HG03025 (cell line): ENCODE measurements around the gene WDR86.

Experiments
- ATAC-seq: cut with Tn5 transposase; IDR thresholded peaks from one replicate; pipeline ENCODE4 v1.9.1; 2021; ENCODE audit warnings: mild to moderate bottlenecking, moderate library complexity; ENCODE audit not compliant: unreplicated experiment, low FRiP score

Gene WDR86

DNA sequence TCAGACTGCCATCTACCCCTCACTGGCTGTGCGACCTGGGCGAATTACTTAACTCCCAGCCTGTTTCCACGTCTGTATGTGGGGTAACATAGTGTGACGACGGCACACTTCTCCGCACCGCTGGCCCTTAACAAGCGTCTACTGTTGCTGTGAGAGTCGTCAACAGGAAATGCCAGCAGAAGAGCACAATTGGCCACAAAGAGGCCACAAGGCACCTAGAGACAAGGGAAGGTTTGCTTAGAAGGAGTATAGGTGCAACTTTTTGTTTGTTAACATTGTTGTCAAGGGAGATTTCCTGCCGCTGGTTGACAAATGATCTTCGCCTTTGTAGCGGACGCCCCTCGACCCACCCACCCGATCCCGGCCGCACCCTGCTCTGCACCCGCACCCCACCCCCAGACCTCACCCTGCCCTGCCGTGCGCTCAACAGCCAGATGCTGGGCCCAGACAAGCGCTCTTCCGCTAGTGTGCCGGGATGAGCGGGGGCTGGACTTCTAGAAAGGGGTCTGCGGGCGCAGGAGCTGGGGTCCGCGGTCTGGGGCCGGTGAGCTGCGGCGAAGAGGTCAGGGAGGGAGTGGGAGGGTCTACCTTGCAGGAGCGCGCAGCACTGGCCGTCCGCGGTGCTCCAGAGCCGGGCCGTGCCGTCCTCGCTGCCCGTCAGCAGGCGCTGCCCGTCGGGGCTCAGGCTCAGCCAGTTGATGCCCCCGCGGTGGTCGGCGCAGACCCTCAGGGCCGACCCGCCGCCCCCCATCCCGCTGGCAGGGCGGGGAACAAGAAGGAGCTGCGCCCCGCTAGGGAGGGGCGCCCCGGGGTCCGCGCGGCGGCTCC lies 785 bp downstream of the WDR86 start:
- no peak for ATAC-seq

DNA sequence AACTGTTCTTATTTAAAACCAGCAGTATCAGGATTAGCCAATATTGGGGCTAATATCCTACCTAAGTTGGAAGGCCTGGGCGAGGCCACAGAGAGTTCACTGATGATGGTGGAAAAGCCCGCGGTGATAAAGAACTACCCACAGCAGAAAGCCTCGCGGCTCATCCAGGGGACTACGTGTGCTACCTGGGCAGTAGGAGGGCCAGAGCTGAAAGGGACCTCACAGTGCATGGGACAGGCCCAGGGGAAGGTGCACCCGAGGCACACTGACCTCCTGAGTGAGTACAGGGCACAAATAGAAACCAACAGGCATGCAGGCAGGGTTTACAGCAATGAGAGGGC lies 1.4 kb downstream of the WDR86 start:
- ATAC-seq, result no peak

DNA sequence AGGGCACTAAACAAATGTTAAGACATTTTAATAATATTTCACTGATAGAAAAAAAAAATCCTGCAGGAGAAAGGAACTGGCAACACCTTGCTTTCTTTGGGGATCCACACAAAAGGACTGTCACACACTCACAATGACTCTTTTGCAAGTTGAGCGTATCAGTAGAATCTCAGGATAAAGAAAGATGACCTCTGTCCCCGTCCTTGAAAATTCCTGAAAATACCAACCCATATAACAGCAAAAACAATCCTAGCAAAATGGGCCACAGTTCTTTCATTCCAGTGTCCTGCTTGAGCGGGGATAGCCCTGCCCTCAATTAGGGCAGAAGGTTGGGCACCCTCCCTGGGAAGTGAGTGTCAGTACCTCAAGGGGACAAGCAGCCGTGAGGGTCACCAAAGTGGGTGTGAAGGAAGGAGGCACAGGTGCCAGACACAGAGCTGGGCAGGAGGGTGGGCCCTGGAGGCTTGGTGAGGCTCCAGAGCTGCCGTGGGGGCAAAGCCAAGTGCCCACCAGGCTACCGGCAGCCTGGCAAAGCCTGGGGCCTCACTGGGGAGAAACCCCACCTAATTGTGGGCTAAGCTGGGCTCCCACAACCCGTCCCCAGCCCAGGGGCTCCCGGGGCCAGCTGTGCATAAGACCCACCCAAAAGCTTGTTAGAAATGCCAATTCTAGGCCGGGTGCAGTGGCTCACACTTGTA lies 2.8 kb downstream of the WDR86 start:
- no peak for ATAC-seq

DNA sequence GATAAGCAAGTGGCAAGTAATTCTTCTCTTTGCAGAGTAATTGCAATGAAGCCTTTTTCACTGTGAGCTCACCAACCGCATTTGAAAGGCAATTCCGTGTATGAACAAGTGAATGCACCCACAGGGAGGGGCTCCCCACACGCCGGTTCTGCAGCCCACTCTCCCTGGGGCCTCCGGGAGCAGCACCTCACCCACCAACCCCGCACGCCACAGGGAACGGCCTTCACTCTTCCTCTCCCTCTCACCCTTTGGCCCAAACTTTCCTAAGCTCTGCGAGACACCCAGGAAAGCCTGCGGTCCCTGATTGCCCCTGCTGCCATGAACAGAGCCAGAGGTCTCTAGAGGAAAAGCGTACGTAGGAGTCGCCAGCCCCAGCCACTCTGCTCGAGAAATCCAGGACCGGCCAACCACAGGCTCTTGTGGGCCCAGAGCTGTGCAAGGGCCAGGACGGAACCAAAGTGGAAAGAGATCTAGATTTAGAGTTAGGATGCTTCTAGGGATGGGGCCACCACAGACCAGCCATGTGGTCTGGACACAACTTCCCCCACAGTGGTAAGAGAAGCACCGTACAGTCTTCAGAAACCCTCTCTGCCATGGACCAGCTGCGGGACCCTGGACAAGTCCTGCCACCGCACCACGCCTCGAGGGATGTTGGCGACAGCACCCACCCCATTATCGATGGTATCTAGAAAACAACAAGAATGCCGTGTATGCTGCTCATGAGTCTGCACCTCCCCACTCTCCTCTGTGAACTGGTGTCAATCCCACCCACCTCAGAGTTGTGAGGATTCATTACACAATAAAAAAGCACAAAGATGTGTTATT lies 3.6 kb downstream of the WDR86 start:
- ATAC-seq, result no peak

DNA sequence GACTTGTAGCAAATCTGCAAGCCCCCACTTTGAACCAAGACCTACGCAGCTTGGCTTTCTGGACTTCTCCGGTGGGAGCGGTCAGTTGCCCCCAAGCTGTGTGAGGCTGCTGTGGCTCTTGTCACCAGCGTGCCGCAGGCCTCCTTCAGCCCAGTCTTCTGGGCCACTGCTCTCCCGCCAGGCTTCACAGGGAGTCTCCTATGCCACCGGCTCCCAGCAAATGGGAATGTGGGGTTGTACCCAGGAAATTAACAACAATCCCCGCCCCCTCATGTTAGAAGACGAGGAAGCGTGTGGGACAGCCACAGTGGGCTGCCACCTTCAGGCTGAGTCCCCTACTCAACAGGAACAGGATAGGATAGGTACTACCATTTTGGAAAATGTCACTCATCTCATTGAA lies 4.2 kb downstream of the WDR86 start:
- no peak for ATAC-seq

DNA sequence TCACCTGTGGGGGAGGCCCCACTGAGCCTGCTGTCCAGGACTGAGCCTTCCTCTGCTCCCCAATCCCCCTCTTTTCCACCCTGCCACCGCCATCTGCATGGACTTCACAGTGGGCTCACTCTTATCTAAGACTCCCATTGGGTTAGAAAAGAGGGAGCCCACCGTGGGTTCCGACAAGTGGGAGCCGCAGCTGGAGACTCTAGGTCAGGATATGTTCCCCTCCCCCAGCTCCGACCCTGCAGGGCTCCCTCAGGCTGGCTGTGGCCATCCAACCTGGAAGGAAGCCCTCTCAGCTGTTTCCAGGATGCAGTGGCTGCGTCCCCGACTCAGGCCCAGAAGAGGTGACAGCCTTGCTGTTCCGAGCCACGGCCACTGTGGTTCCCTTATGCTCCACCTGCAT lies 4.8 kb downstream of the WDR86 start:
- ATAC-seq, result no peak

DNA sequence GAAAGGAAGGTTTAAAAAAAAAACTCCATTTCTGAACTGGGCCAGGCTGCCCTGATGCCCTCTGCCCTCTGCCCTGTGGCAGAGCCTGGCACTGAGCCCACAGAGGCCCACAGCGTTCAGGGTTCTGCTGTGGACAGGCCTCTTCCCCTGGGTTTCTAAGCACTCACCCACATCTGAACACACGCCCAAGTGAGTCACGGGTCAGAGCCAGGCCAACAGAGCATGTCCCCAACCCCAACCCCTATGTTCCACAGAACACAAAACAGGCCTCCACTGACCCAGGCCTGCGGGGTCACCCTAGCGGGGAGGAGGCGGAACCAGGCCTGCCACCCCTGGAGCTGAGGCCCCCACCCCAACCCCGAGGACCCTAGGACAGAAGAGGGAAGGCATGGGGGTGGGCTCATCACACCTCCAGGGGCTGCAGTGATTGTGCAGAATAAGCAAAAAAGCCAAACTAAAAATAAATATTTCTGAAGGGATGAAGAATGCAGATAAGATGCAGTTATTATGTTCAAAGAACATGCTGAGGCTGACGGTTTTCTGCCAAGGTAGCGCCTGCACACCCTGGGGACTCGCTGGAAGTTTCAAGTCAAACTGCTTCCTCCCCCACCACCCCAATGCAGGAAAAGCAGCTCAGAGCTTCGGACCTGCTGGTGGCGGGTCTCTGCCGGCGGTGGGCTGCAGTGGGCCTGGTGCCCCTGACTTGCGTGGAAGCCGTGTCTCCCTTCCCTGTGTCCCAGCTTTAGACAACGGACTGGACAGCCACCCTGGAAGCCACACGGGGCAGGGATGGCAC lies 5.4 kb downstream of the WDR86 start:
- no peak for ATAC-seq

DNA sequence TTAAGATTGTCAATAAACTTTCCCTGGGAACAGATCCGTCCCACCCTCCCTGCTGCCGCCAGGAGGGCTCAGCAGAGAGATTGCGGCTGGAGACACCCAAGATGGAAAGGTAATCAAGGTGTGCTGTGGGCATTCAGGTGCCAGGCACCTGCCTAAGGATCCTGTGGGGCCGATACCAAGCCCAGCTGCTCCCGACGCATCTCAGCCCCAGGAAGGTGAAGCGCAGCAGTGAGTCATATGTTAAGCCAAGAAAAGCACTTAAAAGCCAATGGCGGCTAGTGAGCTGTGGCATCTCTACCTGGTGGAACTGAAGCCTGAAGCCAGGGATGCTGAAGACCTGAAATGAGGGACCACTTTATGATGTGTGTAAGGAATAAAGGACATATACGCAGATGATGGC lies 6.1 kb downstream of the WDR86 start:
- no peak for ATAC-seq

DNA sequence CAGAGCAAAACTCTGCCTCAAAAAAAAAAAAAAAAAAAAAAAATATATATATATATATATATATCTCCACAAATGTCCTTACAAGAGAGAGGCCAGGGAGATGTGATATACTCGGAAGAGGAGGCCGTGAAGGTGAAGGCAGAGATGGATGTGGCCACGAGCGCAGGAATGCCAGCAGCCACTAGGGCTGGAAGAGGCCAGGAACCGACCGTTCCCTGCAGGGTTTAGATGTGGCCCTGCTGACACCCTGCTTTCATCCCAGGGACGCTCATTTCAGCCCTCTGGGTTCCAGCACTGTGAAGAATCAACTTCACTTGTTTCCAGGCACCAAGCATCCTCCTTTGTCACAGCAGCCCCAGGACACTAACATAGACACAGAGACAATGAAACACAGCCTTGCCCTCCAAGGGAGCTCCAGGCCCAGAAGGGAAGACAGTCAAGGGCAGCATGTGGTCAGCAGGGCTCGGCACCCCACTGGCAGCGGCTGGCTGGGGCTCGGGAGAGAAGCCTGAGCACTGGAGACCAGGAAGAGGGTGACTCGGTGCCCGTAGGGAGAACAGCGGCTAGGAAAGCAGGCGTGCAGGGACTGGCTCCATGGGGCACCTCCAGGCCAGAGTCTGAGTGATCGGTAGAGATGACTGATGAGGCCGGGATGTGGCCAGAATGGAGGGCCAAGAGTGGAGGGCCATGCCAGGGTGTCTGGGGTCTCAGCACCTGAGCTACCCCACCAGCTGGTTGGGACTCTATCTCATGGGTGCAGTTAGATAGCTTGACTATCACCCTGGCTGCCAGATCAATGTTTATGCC lies 7.6 kb downstream of the WDR86 start:
- no peak for ATAC-seq

DNA sequence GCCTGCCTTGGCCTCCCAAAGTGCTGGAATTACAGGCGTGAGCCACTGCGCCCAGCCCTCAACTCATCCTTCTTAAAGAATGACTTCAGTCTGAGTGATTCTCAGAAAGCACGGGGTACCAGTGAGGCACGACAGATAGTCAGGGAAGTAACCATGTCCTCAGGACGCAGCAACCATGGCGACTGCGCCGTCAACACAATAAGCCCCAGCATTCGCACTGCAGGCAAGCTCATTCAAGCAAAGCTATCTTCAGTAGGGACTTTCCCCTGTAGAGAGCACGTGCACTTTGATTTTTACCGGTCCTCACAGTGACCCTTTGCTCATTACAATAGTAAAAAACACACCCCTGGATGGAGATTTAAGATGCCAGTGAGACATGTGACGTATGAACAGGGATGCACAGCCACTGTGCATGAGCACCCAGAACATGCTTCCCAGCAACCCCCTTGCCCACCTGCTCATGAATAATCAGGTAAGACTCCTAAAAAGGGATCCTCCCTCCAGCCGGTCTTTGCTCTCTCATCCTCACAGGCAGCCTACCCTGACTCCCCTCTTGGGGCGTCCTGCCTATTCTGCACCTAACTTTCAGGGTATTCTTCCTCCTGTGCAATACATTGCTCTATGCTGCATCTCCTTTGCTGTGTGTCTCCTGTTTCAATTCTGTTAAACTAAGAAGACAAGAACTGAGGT lies 9.1 kb downstream of the WDR86 start:
- no peak for ATAC-seq

DNA sequence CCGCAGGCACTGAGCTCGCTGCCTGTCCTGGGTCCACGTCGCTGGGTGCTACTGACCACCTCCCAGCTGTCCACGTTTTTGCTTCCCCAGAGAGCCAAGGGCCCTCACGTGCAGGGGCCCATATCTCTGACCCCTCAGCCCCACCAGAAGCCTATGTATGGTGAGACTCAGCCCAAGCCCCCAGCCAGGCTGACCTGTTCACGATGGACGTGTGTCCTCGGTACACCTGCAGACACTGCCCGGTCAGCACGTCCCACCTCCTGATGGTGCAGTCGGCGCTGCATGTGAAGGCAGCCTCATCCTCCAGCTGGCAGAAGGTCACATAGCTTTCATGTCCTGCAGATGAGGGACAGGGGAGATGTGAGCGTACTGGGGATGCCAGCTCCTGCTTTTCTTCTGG lies 9.9 kb downstream of the WDR86 start:
- ATAC-seq, result no peak

DNA sequence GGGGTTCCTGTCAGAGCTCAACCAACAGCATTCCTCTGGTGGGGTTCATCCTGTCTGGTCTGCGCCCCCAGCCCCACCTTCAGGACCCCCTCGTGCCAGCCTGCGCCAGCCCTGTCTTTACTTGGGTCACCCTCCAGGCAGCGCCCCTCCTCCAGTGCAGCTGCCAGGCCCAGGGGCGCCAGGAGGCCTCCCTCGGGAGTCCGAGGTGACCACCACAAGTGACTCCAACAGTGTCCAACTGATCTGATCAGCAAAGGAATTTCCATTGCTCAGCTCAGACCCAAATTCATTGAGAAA lies 10.6 kb downstream of the WDR86 start:
- no peak for ATAC-seq

DNA sequence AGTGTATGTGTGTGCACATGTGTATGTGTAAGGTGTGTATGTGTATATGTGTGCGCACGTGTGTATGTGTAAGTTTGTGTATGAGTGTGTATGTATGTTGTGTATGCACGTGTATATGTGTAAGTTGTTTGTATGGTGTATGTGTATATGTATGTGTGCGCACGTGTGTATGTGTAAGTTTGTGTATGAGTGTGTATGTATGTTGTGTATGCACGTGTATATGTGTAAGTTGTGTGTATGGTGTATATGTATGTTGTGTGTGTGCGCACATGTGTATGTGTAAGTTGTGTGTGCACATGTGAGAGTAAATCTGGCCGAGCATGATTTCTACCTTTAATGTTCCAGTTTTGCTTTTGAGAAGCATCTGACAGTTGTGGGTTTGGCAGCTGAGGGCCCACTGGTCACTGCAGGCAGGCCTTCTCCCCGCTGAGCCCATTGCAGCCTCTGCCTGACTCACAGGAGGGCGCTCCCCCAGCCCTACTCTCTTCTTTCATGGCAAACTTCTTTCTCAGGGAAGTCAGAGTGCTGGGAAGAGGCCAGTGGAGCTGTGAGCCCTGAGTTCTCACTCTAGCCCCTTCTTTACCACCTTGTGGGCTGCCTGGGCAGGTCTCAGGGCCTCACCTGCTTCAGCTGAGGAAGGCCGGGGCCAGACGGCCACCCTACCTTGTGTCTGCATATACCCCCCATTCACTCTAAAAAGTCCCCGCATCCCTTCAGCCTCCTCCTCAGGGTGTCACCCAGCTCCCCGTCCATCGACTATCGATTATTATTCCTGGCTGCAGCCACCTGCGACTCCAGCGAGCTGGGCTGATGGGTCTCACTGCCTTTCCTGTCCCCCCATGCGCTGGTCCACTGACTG lies 11.2 kb downstream of the WDR86 start:
- ATAC-seq, result no peak

DNA sequence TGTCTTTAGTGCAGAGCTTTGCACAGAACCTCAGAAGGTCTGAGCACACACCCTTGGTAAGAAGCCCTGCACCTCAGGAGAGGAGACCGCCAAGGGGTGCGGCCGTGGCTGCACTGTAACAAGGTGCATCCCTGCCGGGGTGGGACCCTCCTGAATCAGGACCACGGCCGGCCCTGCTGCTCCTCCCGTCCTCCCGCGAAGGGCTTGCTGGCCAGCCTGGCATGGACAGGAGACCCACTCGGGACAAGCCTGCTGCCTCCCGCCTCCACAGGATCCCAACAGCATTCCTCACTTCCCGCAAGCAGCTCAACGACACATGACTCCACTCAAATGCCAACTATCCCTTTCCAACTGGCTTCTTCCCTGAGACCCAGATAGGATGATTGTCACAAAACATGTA lies 12.8 kb downstream of the WDR86 start:
- no peak for ATAC-seq

DNA sequence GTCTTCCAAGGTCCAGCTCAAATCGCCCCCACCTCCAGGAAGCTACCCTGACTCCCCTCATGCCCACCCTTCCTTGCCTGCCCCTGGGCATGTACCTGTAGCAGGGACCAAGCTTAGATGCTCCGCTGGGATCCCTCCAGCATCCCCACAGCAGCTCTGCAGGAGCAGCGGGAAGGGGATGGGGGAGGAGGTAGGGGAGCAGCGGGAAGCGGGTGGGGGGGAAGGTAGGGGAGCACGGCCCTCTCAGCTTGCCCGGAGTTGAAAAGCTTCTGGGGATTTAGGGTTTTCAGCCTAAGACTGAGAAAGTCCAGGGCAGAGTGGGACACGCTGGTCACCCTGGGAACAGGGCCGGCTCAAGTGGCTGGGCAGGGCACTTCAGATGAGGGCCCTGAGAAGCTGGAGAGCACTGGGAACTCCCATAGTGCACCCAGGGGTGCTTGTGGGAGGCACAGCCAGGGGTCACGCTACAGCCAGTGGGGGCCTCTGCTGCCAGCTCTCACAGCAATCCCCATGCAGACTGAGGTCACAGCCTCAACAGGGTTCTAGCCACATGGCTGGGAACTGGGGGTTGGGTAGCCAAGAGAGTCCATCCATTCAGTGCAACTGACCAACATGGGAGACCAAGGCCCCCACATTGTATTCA lies 13.4 kb downstream of the WDR86 start:
- no peak for ATAC-seq

DNA sequence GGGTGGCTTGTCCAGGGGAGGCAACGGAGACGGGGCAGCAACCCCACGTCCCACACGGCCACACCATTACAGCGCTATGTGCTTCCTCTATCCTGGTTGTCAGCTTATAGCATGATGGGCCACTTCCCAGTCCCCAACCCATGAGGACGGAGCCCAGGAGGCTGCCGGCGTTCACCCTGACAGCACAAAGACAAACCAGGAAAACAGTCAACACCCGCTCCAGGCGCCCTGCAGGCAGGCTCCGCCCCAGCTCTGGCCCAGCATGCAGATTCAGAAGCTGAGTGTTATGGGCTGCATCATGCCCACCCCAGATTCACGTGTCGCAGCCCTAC lies 14.8 kb downstream of the WDR86 start:
- ATAC-seq, result no peak

DNA sequence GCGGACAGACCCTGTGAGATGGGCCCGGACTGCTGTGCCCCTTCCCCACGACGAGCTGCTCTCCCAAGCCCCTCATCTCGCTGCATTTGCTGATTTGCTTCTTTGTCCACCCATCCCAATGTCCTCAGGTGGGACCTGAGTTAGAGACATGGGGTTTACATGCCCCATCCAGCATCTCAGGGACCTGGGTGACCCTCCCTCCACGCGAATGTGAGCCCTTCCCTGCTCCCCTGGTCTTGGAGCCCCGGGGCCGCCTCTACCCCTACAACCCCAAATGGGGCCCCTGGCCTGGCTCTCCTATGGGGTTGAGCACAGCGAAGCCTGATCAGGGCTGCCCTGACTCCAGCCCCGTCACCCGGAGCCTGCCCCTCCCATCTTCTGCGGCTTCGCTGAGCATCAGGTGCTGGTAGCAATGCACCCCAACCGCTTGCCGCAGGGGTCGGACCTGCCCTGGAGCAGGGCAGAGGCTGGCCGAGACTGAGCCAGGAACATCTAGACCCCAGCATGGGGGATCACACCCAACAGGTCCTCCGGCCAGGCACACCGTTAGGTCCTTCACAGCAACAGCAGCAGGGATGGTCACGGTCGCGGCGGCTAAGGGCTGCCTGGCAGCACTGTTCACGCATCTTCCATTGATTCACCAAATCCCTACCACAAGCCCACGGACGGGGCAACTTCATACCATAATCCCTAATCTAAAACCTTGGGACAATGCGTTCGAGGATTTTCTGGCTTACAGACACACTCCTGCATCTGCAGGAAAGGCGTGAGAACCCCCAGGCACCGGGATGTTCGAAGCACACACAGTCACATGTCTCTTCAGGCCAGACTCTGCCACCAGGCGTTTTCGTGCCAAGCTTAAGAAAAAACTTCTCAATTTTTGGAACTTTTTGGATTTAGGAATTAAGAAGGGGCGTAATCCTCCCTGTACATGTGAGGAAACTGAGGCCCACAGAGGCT lies 15.5 kb downstream of the WDR86 start:
- ATAC-seq, result no peak
